HepG2 (cell line): Measurements from ENCODE around the gene ZNF512B. TPM values are rescaled to one million over a fixed set of nuclear protein-coding genes. Genes with fewer than 3 reads are reported as not detected.
A peak's percentile ranks its signal among the peaks of the same experiment; 100 is the strongest.

ENCODE experiments used
- IKZF4 ChIP-seq: sonication (generic); formaldehyde crosslinking; IDR thresholded peaks from 2 replicates; pipeline ENCODE4 v1.5.1; 2020; ENCODE audit warnings: borderline replicate concordance, mild to moderate bottlenecking, low read depth, missing genetic modification reagents; ENCODE audit errors: not compliant biosample characterization
- IRF1 ChIP-seq: sonication (generic); formaldehyde crosslinking; IDR thresholded peaks from 2 replicates; pipeline ENCODE4 v1.4.0; 2020; ENCODE audit warnings: low read depth, mild to moderate bottlenecking, missing genetic modification reagents
- IRF2 ChIP-seq: IDR thresholded peaks from 2 replicates; pipeline ENCODE4 v1.6.1; 2018; ENCODE audit warnings: missing genetic modification reagents, missing compliant biosample characterization
- IRF9 ChIP-seq: sonication (generic); formaldehyde crosslinking; IDR thresholded peaks from 2 replicates; pipeline ENCODE4 v1.8.0; 2022; ENCODE audit warnings: missing genetic modification reagents, mild to moderate bottlenecking, borderline replicate concordance
- SIN3B ChIP-seq: fragments of 150-350 bp; IDR thresholded peaks from 2 replicates; pipeline ENCODE4 v1.6.1; 2014; ENCODE audit warnings: low read length
- SOX6 ChIP-seq, 2 experiments: fragments of 450-650 bp in 1 of 2; sonication (generic) in 1 of 2; formaldehyde crosslinking in 1 of 2; IDR thresholded peaks; 2 replicates each; pipeline versions ENCODE4 v1.4.0 to v1.6.1; 2017 to 2020; ENCODE audit warnings: antibody characterized with exemption in 1 of 2, mild to moderate bottlenecking in 1 of 2, missing genetic modification reagents in 1 of 2
- TAF1 ChIP-seq: sonication (generic); formaldehyde crosslinking; IDR thresholded peaks from 2 replicates; pipeline ENCODE4 v1.4.0; 2020; ENCODE audit warnings: missing genetic modification reagents
- ZBTB10 ChIP-seq: sonication (generic); formaldehyde crosslinking; IDR thresholded peaks from 2 replicates; pipeline ENCODE4 v1.4.0; 2020; ENCODE audit warnings: missing genetic modification reagents, borderline replicate concordance
- ZFP1 ChIP-seq: IDR thresholded peaks from 2 replicates; pipeline ENCODE4 v1.6.1; 2016
- ZKSCAN1 ChIP-seq: fragments of 150-350 bp; IDR thresholded peaks from 2 replicates; pipeline ENCODE4 v1.6.1; 2014; ENCODE audit warnings: low read length
- ZMYM2 ChIP-seq: sonication (generic); formaldehyde crosslinking; IDR thresholded peaks from 2 replicates; pipeline ENCODE4 v1.8.0; 2022; ENCODE audit warnings: mild to moderate bottlenecking, missing genetic modification reagents
- ZNF251 ChIP-seq: sonication (generic); formaldehyde crosslinking; IDR thresholded peaks from 2 replicates; pipeline ENCODE4 v1.9.0; 2021; ENCODE audit warnings: mild to moderate bottlenecking, missing genetic modification reagents
- ZNF562 ChIP-seq: sonication (generic); formaldehyde crosslinking; IDR thresholded peaks from 2 replicates; pipeline ENCODE4 v1.8.0; 2022; ENCODE audit warnings: missing genetic modification reagents, borderline replicate concordance
- ZNF616 ChIP-seq: sonication (generic); formaldehyde crosslinking; IDR thresholded peaks from 2 replicates; pipeline ENCODE4 v1.5.0; 2020; ENCODE audit warnings: low read depth, mild to moderate bottlenecking, missing genetic modification reagents
- polyA plus RNA-seq, 8 experiments: library from polyadenylated mRNA; depleted of rRNA in 3 of 8; stranded (reverse) in 7 of 8; unstranded in 1 of 8; fragments of >200 nt; fragmentation: Illumina TruSeq in 4 of 8; extraction: Trizol in 4 of 8; gene quantifications; 2 replicates each; pipeline versions ENCODE4 v1.2.1 to v1.2.3, GENCODE V29; 2011 to 2016; ENCODE audit warnings: low read depth in 4 of 8, missing spikeins in 1 of 8, mixed read lengths in 1 of 8; ENCODE audit not compliant: insufficient read depth in 1 of 8
- total RNA-seq, 5 experiments: library from RNA; depleted of rRNA; stranded (reverse); fragments of >200 nt; fragmentation: Illumina TruSeq; extraction: Trizol; gene quantifications; 2 replicates each; pipeline ENCODE4 v1.2.3, GENCODE V29; 2016; ENCODE audit warnings: low read depth in 1 of 5
- TF ChIP-seq, protein P1 (sequence below): sonication (generic); formaldehyde crosslinking; IDR thresholded peaks from 2 replicates; pipeline ENCODE4 v1.5.0; 2020; ENCODE audit warnings: missing genetic modification reagents
- TF ChIP-seq, protein P2 (sequence below): sonication (generic); formaldehyde crosslinking; IDR thresholded peaks from 2 replicates; pipeline ENCODE4 v1.5.1; 2020; ENCODE audit warnings: missing genetic modification reagents, mild to moderate bottlenecking, borderline replicate concordance
- TF ChIP-seq, protein P3 (sequence below): sonication (generic); formaldehyde crosslinking; IDR thresholded peaks from 2 replicates; pipeline ENCODE4 v1.5.0; 2020; ENCODE audit warnings: missing genetic modification reagents, mild to moderate bottlenecking, borderline replicate concordance

ZNF512B gene
- total and polyA plus RNA-seq, 2 of the 13 experiments (the other 11 are each of a cell fraction or from before 2014, with no cell fraction given), result 11.5 to 30.6 TPM

DNA sequence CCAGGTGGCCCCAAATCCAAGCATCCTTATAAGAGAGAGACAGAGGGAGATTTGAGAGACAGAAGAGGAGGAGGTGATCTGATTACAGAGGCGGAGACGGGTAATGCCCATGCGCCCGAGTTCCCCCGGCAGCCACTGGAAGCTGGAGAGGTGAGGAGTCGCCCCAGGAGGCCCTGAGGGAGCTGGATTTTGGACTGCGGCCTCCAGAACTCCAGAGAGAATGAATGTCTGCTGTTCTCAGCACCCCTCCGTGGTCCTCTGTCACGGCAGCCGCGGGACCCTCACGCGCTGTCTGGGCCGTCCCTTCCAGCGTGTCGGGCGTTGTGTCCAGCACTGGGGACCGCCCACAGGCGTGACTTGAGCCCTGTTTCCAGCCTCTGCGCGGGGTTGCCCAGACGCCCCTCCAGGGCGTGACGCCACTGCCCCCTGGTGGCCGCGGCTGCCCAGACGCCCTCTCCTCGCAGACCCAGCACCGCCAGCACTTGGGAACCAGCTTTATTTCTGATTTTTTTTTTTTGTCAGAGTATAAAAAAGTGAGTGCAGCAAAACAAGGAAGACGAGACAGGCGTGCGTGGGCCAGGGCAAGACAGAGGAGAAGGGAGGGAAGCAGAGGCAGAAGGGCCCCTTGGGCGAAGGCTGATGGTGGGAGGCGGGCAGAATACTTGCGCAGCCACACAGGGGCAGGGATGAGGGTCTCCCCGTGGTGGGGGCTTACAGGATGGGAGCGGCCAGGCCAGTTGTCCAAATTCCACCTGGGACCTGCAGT, 4.1 kb upstream of the ZNF512B start (continued):
- TF ChIP-seq, protein P1, sequence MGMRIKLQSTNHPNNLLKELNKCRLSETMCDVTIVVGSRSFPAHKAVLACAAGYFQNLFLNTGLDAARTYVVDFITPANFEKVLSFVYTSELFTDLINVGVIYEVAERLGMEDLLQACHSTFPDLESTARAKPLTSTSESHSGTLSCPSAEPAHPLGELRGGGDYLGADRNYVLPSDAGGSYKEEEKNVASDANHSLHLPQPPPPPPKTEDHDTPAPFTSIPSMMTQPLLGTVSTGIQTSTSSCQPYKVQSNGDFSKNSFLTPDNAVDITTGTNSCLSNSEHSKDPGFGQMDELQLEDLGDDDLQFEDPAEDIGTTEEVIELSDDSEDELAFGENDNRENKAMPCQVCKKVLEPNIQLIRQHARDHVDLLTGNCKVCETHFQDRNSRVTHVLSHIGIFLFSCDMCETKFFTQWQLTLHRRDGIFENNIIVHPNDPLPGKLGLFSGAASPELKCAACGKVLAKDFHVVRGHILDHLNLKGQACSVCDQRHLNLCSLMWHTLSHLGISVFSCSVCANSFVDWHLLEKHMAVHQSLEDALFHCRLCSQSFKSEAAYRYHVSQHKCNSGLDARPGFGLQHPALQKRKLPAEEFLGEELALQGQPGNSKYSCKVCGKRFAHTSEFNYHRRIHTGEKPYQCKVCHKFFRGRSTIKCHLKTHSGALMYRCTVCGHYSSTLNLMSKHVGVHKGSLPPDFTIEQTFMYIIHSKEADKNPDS, result 0 out of 2 replicates have a peak, but pooled peaks have one; percentile 30
- TF ChIP-seq SOX6 (IDR thresholded peaks at IDR 0.05) (no peak), SOX6 (CRISPR knock-in tag; IDR thresholded peaks at IDR 0.05) (peak; percentile 71), TAF1 (peak; percentile 55), ZNF562 (CRISPR knock-in tag) (no peak), IRF1 (0 out of 2 replicates have a peak, but pooled peaks have one; percentile 58), ZMYM2 (CRISPR knock-in tag) (no peak), IRF2 (CRISPR knock-in tag) (peak; percentile 87), ZKSCAN1 (no peak), ZNF616 (peak; percentile 76; the same call in 1 of the 2 replicates), IKZF4 (CRISPR knock-in tag) (peak; percentile 34), IRF9 (CRISPR knock-in tag) (0 out of 2 replicates have a peak, but pooled peaks have one; percentile 85), ZBTB10 (peak; percentile 70; the same call in 1 of the 2 replicates), SIN3B (peak; percentile 40; the same call in 1 of the 2 replicates), ZFP1 (CRISPR knock-in tag) (peak; percentile 77; the same call in 1 of the 2 replicates), ZNF251 (peak; percentile 54; the same call in 1 of the 2 replicates)
- TF ChIP-seq, protein P2, sequence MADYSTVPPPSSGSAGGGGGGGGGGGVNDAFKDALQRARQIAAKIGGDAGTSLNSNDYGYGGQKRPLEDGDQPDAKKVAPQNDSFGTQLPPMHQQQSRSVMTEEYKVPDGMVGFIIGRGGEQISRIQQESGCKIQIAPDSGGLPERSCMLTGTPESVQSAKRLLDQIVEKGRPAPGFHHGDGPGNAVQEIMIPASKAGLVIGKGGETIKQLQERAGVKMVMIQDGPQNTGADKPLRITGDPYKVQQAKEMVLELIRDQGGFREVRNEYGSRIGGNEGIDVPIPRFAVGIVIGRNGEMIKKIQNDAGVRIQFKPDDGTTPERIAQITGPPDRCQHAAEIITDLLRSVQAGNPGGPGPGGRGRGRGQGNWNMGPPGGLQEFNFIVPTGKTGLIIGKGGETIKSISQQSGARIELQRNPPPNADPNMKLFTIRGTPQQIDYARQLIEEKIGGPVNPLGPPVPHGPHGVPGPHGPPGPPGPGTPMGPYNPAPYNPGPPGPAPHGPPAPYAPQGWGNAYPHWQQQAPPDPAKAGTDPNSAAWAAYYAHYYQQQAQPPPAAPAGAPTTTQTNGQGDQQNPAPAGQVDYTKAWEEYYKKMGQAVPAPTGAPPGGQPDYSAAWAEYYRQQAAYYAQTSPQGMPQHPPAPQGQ (CRISPR knock-in tag), result peak; percentile 60; the same call in 1 of the 2 replicates
- TF ChIP-seq, protein P3, sequence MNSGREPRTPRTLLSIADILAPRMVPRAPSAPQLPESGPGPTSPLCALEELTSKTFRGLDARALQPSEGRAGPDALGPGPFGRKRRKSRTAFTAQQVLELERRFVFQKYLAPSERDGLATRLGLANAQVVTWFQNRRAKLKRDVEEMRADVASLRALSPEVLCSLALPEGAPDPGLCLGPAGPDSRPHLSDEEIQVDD, result peak; percentile 4; the same call in 1 of the 2 replicates
